NB4 (cell line): ENCODE measurements around the gene LRP1B.

Experiments used
- CTCF ChIP-seq: IDR thresholded peaks from one replicate; pipeline ENCODE4 v1.5.1; 2012; ENCODE audit warnings: low read depth, low read length
- MAX ChIP-seq: IDR thresholded peaks from 2 replicates; pipeline ENCODE4 v1.6.1; 2011; ENCODE audit warnings: low read depth, low read length
- MYC ChIP-seq: IDR thresholded peaks from 2 replicates; pipeline ENCODE4 v1.6.1; 2011; ENCODE audit warnings: low read depth, low read length
- POLR2A ChIP-seq: IDR thresholded peaks from 2 replicates; pipeline ENCODE4 v1.6.1; 2011; ENCODE audit warnings: mild to moderate bottlenecking; ENCODE audit not compliant: insufficient read length; ENCODE audit errors: extremely low read depth

- TF ChIP-seq CTCF: no peak
- no peak for TF ChIP-seq MYC
- no peak for TF ChIP-seq POLR2A
- no peak for TF ChIP-seq MAX
Observed at GRCh38 chr2:140624200-140624599, 1506.6 kb downstream of the LRP1B start.
